ENCODE results near the gene FBXO40. TPM values are rescaled to one million over a fixed set of nuclear protein-coding genes. Genes with fewer than 3 reads are reported as not detected.

Gene FBXO40
- total and polyA plus RNA-seq, 5 experiments from 2014 or later = 0.05 to 0.07 TPM; not detected in 3

Other genes starting within 250 kb of the FBXO40 start
- under 1 TPM; 0.23 to 0.36 TPM for gene POLQ, start 47.4 kb upstream of the FBXO40 start, total RNA-seq
- gene POLQ, start 47.4 kb upstream of the FBXO40 start, polyA plus RNA-seq = under 1 TPM; 0.02 to 0.18 (median 0.02) TPM
- not detected for gene ARGFX, start 25.4 kb upstream of the FBXO40 start, total RNA-seq
- not detected for gene ARGFX, start 25.4 kb upstream of the FBXO40 start, polyA plus RNA-seq
- 100 to 1,000 TPM; 340 to 355 TPM for gene HCLS1, start 67.5 kb downstream of the FBXO40 start, total RNA-seq
- 100 to 1,000 TPM; 375 to 453 (median 402) TPM for gene HCLS1, start 67.5 kb downstream of the FBXO40 start, polyA plus RNA-seq
- gene GOLGB1, start 156.4 kb downstream of the FBXO40 start, total RNA-seq = 10 to 100 TPM; 36.4 to 38.4 TPM
- gene GOLGB1, start 156.4 kb downstream of the FBXO40 start, polyA plus RNA-seq = 1 to 10 TPM; 1.7 to 8.2 (median 2.8) TPM
- 10 to 100 TPM; 32.1 to 34.8 TPM for gene IQCB1, start 241.7 kb downstream of the FBXO40 start, total RNA-seq
- gene IQCB1, start 241.7 kb downstream of the FBXO40 start, polyA plus RNA-seq = 10 to 100 TPM; 16.5 to 18.0 (median 17.3) TPM
- 1 to 10 TPM; 9.6 to 9.7 TPM for gene EAF2, start 241.8 kb downstream of the FBXO40 start, total RNA-seq
- gene EAF2, start 241.8 kb downstream of the FBXO40 start, polyA plus RNA-seq = 10 to 100 TPM; 12.5 to 21.4 (median 12.8) TPM